HG03460 (cell line): ENCODE data around the gene CCDC102B.

ENCODE experiments used
- ATAC-seq: cut with Tn5 transposase; IDR thresholded peaks from one replicate; pipeline ENCODE4 v1.9.1; 2021; ENCODE audit not compliant: unreplicated experiment

Gene CCDC102B

DNA sequence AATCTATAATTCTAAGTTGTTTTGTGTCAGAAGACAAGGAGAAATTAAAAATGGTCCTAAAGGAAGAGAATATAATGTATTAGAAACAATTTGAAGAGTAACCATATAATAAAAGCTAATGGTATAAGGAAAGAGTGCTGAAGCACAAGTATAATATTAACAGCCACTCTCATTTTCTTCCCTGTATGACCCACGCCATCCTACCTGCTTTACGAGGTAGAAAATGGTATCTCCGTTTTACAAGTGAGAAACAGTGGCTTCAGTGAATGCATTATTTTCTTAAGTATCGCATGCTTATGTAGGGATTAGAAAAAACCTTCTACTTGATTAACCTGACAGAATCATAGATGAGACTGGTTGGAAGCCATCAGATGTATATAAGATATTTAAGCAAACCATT lies 266.2 kb downstream of the CCDC102B start:
- ATAC-seq = no peak

DNA sequence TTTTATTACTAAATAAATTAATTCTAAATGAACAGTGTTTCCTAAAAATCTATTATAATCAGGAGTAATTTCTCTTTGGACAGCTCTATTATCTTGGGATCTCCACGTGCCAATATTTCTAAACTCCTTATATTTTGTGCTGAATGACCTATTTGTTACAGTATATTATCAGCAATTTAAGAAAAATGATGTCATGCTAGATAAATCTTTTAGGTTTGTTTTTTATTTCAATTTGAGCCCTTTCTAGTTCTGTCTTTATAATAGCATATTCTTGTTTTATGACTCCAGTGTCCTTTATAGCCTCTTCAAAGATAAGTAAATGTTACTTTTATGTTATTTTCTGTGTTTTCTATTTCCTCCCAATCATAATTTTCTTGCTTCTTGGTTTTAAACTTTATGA lies 269.2 kb downstream of the CCDC102B start:
- no peak for ATAC-seq

DNA sequence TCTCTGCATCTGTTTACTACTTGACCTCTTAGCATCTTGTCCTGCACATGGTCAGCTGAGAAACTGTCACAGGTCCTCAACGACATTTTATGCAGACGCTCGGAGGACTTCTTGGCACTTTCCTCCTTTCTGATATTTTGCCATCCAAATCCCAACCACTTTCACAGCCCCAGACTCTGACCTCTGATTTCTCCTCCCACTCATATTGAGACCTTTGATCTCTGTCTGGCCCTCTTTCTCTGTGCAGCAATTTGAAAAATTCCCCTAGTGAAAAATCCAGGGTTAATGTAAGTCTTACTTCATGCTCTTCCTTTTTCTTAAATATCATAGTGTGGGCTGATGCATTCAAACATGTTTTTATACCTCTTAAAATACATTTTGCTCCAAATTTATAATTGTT lies 273.8 kb downstream of the CCDC102B start:
- no peak for ATAC-seq

DNA sequence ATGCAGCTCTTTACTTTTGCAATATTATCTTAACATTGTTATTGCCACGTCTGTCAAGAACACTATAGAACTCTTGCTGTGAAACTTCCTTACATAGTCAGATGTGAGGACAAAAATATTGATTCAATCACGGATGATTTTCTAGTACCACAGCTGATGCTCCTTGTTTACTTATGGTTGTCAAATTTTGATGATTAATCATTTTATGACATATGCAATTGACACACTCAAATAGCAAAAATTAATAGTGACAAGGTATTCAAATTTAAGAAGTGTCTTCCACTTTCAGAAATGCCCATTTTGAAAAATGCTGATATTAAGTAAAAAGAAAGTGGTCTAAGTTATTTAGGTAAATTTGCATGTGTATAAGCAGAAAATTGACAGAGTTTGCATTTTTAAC lies 284.0 kb downstream of the CCDC102B start:
- no peak for ATAC-seq

DNA sequence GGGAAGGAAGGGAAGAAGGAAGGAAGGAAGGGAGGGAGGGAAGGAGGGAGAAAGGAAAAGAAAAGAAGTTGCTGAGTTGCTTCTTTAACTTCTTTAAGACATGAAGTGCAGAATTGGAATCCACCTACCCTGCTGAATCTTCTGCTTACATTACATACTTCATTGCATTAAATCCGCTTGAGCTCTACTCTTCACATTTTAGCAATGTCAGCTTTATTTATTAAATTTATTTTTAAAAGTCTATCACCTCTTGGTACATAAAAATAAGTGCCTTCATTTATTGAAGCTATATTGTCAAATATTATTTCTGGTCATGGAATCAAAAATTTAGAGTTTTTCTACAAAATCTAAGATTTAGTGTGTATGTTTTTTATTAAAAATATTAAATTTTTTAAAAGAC lies 284.6 kb downstream of the CCDC102B start:
- no peak for ATAC-seq

DNA sequence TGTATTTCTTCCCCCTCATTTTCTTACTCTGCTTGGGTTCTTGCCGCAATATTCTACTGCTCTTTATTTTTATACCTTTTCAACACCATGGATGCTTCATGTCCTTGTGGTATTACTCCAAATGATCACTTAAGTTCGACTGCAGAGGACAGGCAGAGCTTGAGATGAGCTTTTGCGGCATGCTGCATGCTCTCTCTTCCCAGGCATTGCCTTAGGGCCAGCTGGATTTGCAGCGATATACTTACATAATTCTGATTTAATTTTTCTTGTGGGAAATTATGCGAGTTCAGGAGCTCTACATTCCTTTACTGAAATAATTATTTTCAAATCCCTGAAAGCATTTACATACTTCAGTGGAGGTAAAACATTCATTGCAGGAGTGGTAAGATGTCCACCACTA lies 288.1 kb downstream of the CCDC102B start:
- ATAC-seq = no peak

DNA sequence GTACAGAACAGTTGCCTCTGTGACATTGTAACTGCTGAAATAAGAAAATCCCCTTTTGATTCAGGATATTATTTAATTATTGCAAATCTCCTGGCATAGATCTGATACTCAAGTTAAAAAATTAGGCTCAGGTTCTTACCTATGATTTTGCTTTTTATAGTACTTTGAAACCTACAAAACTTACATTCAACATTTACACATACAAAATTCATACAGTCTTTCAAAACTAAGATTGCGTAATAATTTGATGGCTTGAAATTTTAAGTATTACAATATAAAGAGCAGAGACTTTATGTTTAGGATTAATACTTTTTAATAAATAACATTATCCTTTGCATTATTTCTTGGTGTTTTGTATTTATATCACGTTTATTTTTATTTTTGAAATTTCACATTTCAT lies 291.1 kb downstream of the CCDC102B start:
- ATAC-seq = no peak

DNA sequence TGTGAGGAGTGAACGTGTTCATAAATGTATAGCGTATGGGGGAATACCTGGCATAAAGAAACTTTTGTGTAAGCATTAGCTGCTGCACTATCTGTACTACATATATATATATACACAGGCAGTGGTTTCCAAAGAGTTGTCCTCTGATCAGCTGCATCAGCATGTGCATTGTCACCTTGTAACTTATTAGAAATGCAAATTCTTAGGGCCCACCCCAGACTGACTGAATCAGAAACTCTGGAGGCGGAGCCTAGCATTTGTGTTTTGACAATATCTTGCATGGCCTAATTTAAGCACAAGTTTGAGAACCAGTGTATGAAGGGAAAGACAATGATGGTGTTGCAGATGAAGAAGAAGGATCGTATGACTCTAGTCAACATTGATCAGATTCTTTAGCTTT lies 299.5 kb downstream of the CCDC102B start:
- peak; percentile 76 for ATAC-seq

DNA sequence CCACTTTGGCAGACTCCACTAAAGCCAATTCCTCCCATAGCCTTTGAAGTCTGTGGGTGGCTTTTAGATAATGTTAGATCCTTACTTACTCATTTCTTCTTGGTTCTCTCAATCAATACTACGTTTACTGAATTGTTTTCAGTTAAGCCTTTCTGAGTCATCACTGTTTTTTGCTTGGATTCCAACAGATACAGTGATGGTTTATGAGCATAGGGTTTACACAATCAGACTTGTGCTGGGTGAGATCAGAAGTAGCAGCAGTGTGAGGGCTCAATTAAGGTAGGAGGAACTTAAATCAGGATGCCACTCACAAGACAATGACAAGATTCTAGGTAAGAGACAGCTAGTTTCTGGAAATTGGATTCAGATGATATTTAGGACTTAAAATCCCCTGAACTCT lies 305.1 kb downstream of the CCDC102B start:
- ATAC-seq = no peak
